ENCODE results near the gene GDI2.

DNA sequence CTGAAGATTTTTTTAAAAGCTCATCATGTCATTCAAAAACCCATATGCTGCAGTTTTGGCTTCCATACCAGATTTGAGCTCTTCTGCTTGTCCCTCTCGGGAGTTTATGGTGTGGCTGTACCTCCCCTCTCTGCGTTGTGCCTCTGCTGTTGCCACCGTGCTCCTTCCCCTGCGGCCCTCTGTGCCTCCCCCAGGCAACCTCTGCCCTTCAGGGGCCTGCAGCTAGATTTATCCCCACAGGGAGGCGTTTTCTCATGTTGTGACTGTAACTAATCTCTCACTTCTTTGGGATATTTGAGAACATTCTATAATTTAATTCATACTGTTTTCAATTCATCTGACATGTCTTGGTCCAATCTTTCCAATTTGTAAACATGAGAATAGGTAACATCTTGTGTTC is 75.9 kb downstream of the GDI2 start:
- TF ChIP-seq, protein P1, sequence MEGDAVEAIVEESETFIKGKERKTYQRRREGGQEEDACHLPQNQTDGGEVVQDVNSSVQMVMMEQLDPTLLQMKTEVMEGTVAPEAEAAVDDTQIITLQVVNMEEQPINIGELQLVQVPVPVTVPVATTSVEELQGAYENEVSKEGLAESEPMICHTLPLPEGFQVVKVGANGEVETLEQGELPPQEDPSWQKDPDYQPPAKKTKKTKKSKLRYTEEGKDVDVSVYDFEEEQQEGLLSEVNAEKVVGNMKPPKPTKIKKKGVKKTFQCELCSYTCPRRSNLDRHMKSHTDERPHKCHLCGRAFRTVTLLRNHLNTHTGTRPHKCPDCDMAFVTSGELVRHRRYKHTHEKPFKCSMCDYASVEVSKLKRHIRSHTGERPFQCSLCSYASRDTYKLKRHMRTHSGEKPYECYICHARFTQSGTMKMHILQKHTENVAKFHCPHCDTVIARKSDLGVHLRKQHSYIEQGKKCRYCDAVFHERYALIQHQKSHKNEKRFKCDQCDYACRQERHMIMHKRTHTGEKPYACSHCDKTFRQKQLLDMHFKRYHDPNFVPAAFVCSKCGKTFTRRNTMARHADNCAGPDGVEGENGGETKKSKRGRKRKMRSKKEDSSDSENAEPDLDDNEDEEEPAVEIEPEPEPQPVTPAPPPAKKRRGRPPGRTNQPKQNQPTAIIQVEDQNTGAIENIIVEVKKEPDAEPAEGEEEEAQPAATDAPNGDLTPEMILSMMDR (IDR thresholded peaks at IDR 0.05) = no peak
- TF ChIP-seq POLR2AphosphoS5 (IDR thresholded peaks at IDR 0.05) (no peak), POLR2A (IDR thresholded peaks at IDR 0.05) (no peak)

All from upper lobe of left lung (tissue), 4 donors.